Colonic mucosa (tissue), 4 donors: ENCODE results near the gene ST6GALNAC5. TPM values are rescaled to one million over a fixed set of nuclear protein-coding genes. Genes with fewer than 3 reads are reported as not detected.

Source experiments
- DNase-seq: peaks from one replicate; pipeline ENCODE4 v3.0.0-alpha.2; 2020
- H3K27ac ChIP-seq: fragments of 200-600 bp; one replicate; pipeline ENCODE4 v1.8.0; 2021
- H3K27me3 ChIP-seq: fragments of 200-600 bp; one replicate; pipeline ENCODE4 v1.8.0; 2021
- H3K36me3 ChIP-seq: fragments of 200-600 bp; one replicate; pipeline ENCODE4 v1.8.0; 2021
- H3K4me1 ChIP-seq: fragments of 200-600 bp; one replicate; pipeline ENCODE4 v1.8.0; 2021; ENCODE audit warnings: mild to moderate bottlenecking
- H3K4me3 ChIP-seq: fragments of 200-600 bp; one replicate; pipeline ENCODE4 v1.8.0; 2021
- H3K9ac ChIP-seq, 2 donors: one replicate each; pipeline ENCODE4 v1.7.0; 2013; ENCODE audit warnings: control low read depth in 2 of 2, low read depth in 2 of 2, low read length in 2 of 2
- H3K9me3 ChIP-seq: fragments of 200-600 bp; one replicate; pipeline ENCODE4 v1.8.0; 2021
- CTCF ChIP-seq: fragments of 200-600 bp; IDR thresholded peaks from one replicate; pipeline ENCODE4 v1.8.0; 2022; ENCODE audit warnings: antibody characterized with exemption, mild to moderate bottlenecking
- intact Hi-C: fragments of 100-400 bp; cut with DNase I; formaldehyde crosslinking; loops from one replicate; pipeline ENCODE4 v1.14.1; 2022
- total RNA-seq, 2 donors: library from RNA; stranded (reverse); fragmentation: NEBNext Ultra II Directional in 1 of 2; extraction: Animal tissue kit (Norgen Biotek cat#: 25700) in 1 of 2; gene quantifications; one replicate each; pipeline ENCODE4 v1.2.1, GENCODE V29; 2021
- donor health status: healthy.
- donor health status: DM: no; HTN: no; CAD: no.
- donor health status: DM: no; HTN: no; CAD: no.

Gene ST6GALNAC5
- total RNA-seq, 2 donors from 2014 or later, result 2.1 to 2.2 TPM

GRCh38 chr1:76866566-76866965, 714 bp upstream of the ST6GALNAC5 start:
- intact Hi-C loops, result no loop called here
- H3K27me3 ChIP-seq, result peaks cover 19% of the 10 kb centered on the region
- H3K36me3 ChIP-seq, result no peaks in the 10 kb centered on the region
- TF ChIP-seq CTCF, result no peak
- H3K9ac ChIP-seq, result no peak overlapping the region
- H3K4me3 ChIP-seq, result no peak overlapping the region
- no peak overlapping the region for H3K27ac ChIP-seq
- no peaks in the 10 kb centered on the region for H3K9me3 ChIP-seq
- DNase-seq, result no peak
- no peaks in the 10 kb centered on the region for H3K4me1 ChIP-seq

GRCh38 chr1:76868154-76868882, 1.0 kb downstream of the ST6GALNAC5 start:
- intact Hi-C loops, result no loop called here
- no peak for TF ChIP-seq CTCF
- DNase-seq, result no peak
- H3K9me3 ChIP-seq, result no peaks in the 10 kb centered on the region
- peaks cover 19% of the 10 kb centered on the region for H3K27me3 ChIP-seq
- no peak overlapping the region for H3K9ac ChIP-seq
- H3K4me3 ChIP-seq, result peak overlapping the region; percentile 24
- no peak overlapping the region for H3K27ac ChIP-seq
- no peaks in the 10 kb centered on the region for H3K36me3 ChIP-seq
- H3K4me1 ChIP-seq, result no peaks in the 10 kb centered on the region

- DNase-seq, result no peak
- TF ChIP-seq CTCF, result no peak
- Histone ChIP-seq H3K27me3 (peaks cover 19% of the 10 kb centered on the region), H3K9me3 (no peaks in the 10 kb centered on the region), H3K36me3 (no peaks in the 10 kb centered on the region), H3K4me1 (no peaks in the 10 kb centered on the region), H3K9ac (no peak overlapping the region), H3K27ac (no peak overlapping the region), H3K4me3 (peak overlapping the region; percentile 24)
- intact Hi-C loops, result no loop called here
Measured at GRCh38 chr1:76868916-76869315, 1.6 kb downstream of the ST6GALNAC5 start.

- Histone ChIP-seq H3K9ac (no peak overlapping the region), H3K27ac (no peak overlapping the region), H3K36me3 (no peaks in the 10 kb centered on the region), H3K9me3 (no peaks in the 10 kb centered on the region), H3K4me1 (no peaks in the 10 kb centered on the region), H3K4me3 (no peak overlapping the region), H3K27me3 (peaks cover 19% of the 10 kb centered on the region)
- no peak for DNase-seq
- intact Hi-C loops, result no loop called here
- TF ChIP-seq CTCF, result no peak
Measured at GRCh38 chr1:76870037-76870436, 2.8 kb downstream of the ST6GALNAC5 start.

GRCh38 chr1:76871355-76871974, 4.2 kb downstream of the ST6GALNAC5 start:
- Histone ChIP-seq H3K4me3 (no peak overlapping the region), H3K9me3 (no peaks in the 10 kb centered on the region), H3K36me3 (no peaks in the 10 kb centered on the region), H3K4me1 (no peaks in the 10 kb centered on the region), H3K27ac (no peak overlapping the region), H3K27me3 (peaks cover 13% of the 10 kb centered on the region), H3K9ac (no peak overlapping the region)
- TF ChIP-seq CTCF, result no peak
- intact Hi-C loops, result no loop called here
- no peak for DNase-seq
